Stimulated activated naive CD8-positive, alpha-beta T cell treated with anti-CD3 and anti-CD28 coated beads, Interleukin-15, Interleukin-2, amounts not matched to agents 100 ng/mL and 50 ng/mL, for 24 hours (primary cell): ENCODE results near the gene BNC1.
A peak's percentile ranks its signal among the peaks of the same experiment; 100 is the strongest.

Source experiments
- H3K27ac Mint-ChIP-seq: one replicate; pipeline ENCODE4 v1.8.0; 2021; ENCODE audit warnings: mild to moderate bottlenecking, mixed read lengths
- H3K27me3 Mint-ChIP-seq: one replicate; pipeline ENCODE4 v1.8.0; 2021; ENCODE audit warnings: mixed read lengths
- H3K36me3 Mint-ChIP-seq: one replicate; pipeline ENCODE4 v1.8.0; 2021; ENCODE audit warnings: low read depth, mixed read lengths
- H3K4me1 Mint-ChIP-seq: one replicate; pipeline ENCODE4 v1.8.0; 2021; ENCODE audit warnings: low read depth, mixed read lengths
- H3K4me3 Mint-ChIP-seq: one replicate; pipeline ENCODE4 v1.8.0; 2021; ENCODE audit warnings: mild to moderate bottlenecking, mixed read lengths
- H3K9me3 Mint-ChIP-seq: one replicate; pipeline ENCODE4 v1.8.0; 2021; ENCODE audit warnings: mixed read lengths

Gene BNC1

GRCh38 chr15:83305704-83306291 is 21.3 kb upstream of the BNC1 start:
- H3K9me3 Mint-ChIP-seq: peaks cover 4% of the 10 kb centered on the region
- no peak overlapping the region for H3K27ac Mint-ChIP-seq
- H3K27me3 Mint-ChIP-seq: peaks cover 32% of the 10 kb centered on the region
- H3K36me3 Mint-ChIP-seq: no peaks in the 10 kb centered on the region
- no peak overlapping the region for H3K4me3 Mint-ChIP-seq
- no peaks in the 10 kb centered on the region for H3K4me1 Mint-ChIP-seq

GRCh38 chr15:83304861-83305703 is 20.6 kb upstream of the BNC1 start:
- Mint-ChIP-seq H3K4me1 (no peaks in the 10 kb centered on the region), H3K27me3 (peaks cover 36% of the 10 kb centered on the region), H3K9me3 (peaks cover 4% of the 10 kb centered on the region), H3K27ac (no peak overlapping the region), H3K4me3 (no peak overlapping the region), H3K36me3 (no peaks in the 10 kb centered on the region)

GRCh38 chr15:83303535-83303934 is 19.1 kb upstream of the BNC1 start:
- Mint-ChIP-seq H3K36me3 (no peaks in the 10 kb centered on the region), H3K4me3 (no peak overlapping the region), H3K4me1 (no peaks in the 10 kb centered on the region), H3K27ac (no peak overlapping the region), H3K9me3 (peaks cover 4% of the 10 kb centered on the region), H3K27me3 (peaks cover 42% of the 10 kb centered on the region)

- Mint-ChIP-seq H3K36me3 (no peaks in the 10 kb centered on the region), H3K9me3 (peaks cover 4% of the 10 kb centered on the region), H3K27ac (no peak overlapping the region), H3K27me3 (peaks cover 55% of the 10 kb centered on the region), H3K4me3 (no peak overlapping the region), H3K4me1 (no peaks in the 10 kb centered on the region)
Measured at GRCh38 chr15:83300826-83301225, 16.4 kb upstream of the BNC1 start.

- Mint-ChIP-seq H3K4me3 (no peak overlapping the region), H3K36me3 (no peaks in the 10 kb centered on the region), H3K27me3 (peaks cover 53% of the 10 kb centered on the region), H3K4me1 (no peaks in the 10 kb centered on the region), H3K9me3 (peaks cover 4% of the 10 kb centered on the region), H3K27ac (no peak overlapping the region)
Measured at GRCh38 chr15:83299462-83299861, 15.0 kb upstream of the BNC1 start.

- H3K4me1 Mint-ChIP-seq: no peaks in the 10 kb centered on the region
- no peaks in the 10 kb centered on the region for H3K9me3 Mint-ChIP-seq
- H3K27ac Mint-ChIP-seq: no peak overlapping the region
- no peaks in the 10 kb centered on the region for H3K36me3 Mint-ChIP-seq
- H3K4me3 Mint-ChIP-seq: no peak overlapping the region
- peaks cover 44% of the 10 kb centered on the region for H3K27me3 Mint-ChIP-seq
Measured at GRCh38 chr15:83295417-83295816, 11.0 kb upstream of the BNC1 start.

- Mint-ChIP-seq H3K9me3 (no peaks in the 10 kb centered on the region), H3K27me3 (peaks cover 53% of the 10 kb centered on the region), H3K36me3 (no peaks in the 10 kb centered on the region), H3K27ac (no peak overlapping the region), H3K4me1 (no peaks in the 10 kb centered on the region), H3K4me3 (no peak overlapping the region)
Measured at GRCh38 chr15:83293201-83293600, 8.7 kb upstream of the BNC1 start.

- Mint-ChIP-seq H3K4me3 (no peak overlapping the region), H3K27ac (no peak overlapping the region), H3K9me3 (no peaks in the 10 kb centered on the region), H3K36me3 (no peaks in the 10 kb centered on the region), H3K27me3 (peaks cover 57% of the 10 kb centered on the region), H3K4me1 (no peaks in the 10 kb centered on the region)
Measured at GRCh38 chr15:83292317-83292716, 7.9 kb upstream of the BNC1 start.

GRCh38 chr15:83290236-83290635 is 5.8 kb upstream of the BNC1 start:
- H3K27me3 Mint-ChIP-seq: peaks cover 61% of the 10 kb centered on the region

GRCh38 chr15:83289160-83289559 is 4.7 kb upstream of the BNC1 start:
- H3K27ac Mint-ChIP-seq: no peak overlapping the region
- H3K36me3 Mint-ChIP-seq: no peaks in the 10 kb centered on the region
- no peak overlapping the region for H3K4me3 Mint-ChIP-seq
- no peaks in the 10 kb centered on the region for H3K4me1 Mint-ChIP-seq
- H3K27me3 Mint-ChIP-seq: peaks cover 60% of the 10 kb centered on the region
- no peaks in the 10 kb centered on the region for H3K9me3 Mint-ChIP-seq

More at GRCh38 chr15:83290236-83290635, 5.8 kb upstream of the BNC1 start:
- Mint-ChIP-seq H3K4me3 (no peak overlapping the region), H3K4me1 (no peaks in the 10 kb centered on the region), H3K27ac (no peak overlapping the region), H3K9me3 (no peaks in the 10 kb centered on the region), H3K36me3 (no peaks in the 10 kb centered on the region)

GRCh38 chr15:83288381-83288801 is 3.9 kb upstream of the BNC1 start:
- Mint-ChIP-seq H3K9me3 (no peaks in the 10 kb centered on the region), H3K36me3 (no peaks in the 10 kb centered on the region), H3K27me3 (peaks cover 63% of the 10 kb centered on the region), H3K4me3 (no peak overlapping the region), H3K4me1 (peaks cover 3% of the 10 kb centered on the region), H3K27ac (no peak overlapping the region)

- no peak overlapping the region for H3K27ac Mint-ChIP-seq
- no peak overlapping the region for H3K4me3 Mint-ChIP-seq
- peaks cover 8% of the 10 kb centered on the region for H3K4me1 Mint-ChIP-seq
- no peaks in the 10 kb centered on the region for H3K9me3 Mint-ChIP-seq
- H3K36me3 Mint-ChIP-seq: no peaks in the 10 kb centered on the region
- peaks cover 61% of the 10 kb centered on the region for H3K27me3 Mint-ChIP-seq
Measured at GRCh38 chr15:83287541-83288027, 3.1 kb upstream of the BNC1 start.

GRCh38 chr15:83285979-83286553 is 1.6 kb upstream of the BNC1 start:
- peaks cover 76% of the 10 kb centered on the region for H3K27me3 Mint-ChIP-seq
- H3K4me3 Mint-ChIP-seq: no peak overlapping the region
- no peak overlapping the region for H3K27ac Mint-ChIP-seq
- H3K36me3 Mint-ChIP-seq: no peaks in the 10 kb centered on the region
- no peaks in the 10 kb centered on the region for H3K9me3 Mint-ChIP-seq
- H3K4me1 Mint-ChIP-seq: peaks cover 8% of the 10 kb centered on the region

GRCh38 chr15:83285284-83285978 is 967 bp upstream of the BNC1 start:
- Mint-ChIP-seq H3K36me3 (no peaks in the 10 kb centered on the region), H3K27ac (no peak overlapping the region), H3K27me3 (peaks cover 82% of the 10 kb centered on the region), H3K4me3 (peak overlapping the region; percentile 7), H3K9me3 (no peaks in the 10 kb centered on the region), H3K4me1 (peaks cover 8% of the 10 kb centered on the region)
